Measurements from ENCODE around the gene TMEM87A.
A peak's percentile ranks its signal among the peaks of the same experiment; 100 is the strongest.

The TMEM87A gene

GRCh38 chr15:42202653-42203052, 70.6 kb downstream of the TMEM87A start:
- no peak for DNase-seq (ENCODE audit: low spot score)

- DNase-seq (ENCODE audit: low spot score): no peak
Observed at GRCh38 chr15:42201801-42202200, 71.4 kb downstream of the TMEM87A start.

- no peak for DNase-seq (ENCODE audit: low spot score)
Observed at GRCh38 chr15:42199126-42199525, 74.1 kb downstream of the TMEM87A start.

- DNase-seq (ENCODE audit: low spot score): no peak
Observed at GRCh38 chr15:42198516-42198915, 74.7 kb downstream of the TMEM87A start.

GRCh38 chr15:42194513-42194912, 78.7 kb downstream of the TMEM87A start:
- DNase-seq (ENCODE audit: low spot score): peak; percentile 9

GRCh38 chr15:42193383-42193782, 79.8 kb downstream of the TMEM87A start:
- no peak for DNase-seq (ENCODE audit: low spot score)

GRCh38 chr15:42191610-42192346, 81.5 kb downstream of the TMEM87A start:
- DNase-seq (ENCODE audit: low spot score): no peak

- DNase-seq (ENCODE audit: low spot score): no peak
Observed at GRCh38 chr15:42190370-42190769, 82.9 kb downstream of the TMEM87A start.

GRCh38 chr15:42185801-42186200, 87.4 kb downstream of the TMEM87A start:
- DNase-seq (ENCODE audit: low spot score): no peak

GRCh38 chr15:42184736-42185135, 88.5 kb downstream of the TMEM87A start:
- DNase-seq (ENCODE audit: low spot score): no peak

GRCh38 chr15:42184296-42184695, 88.9 kb downstream of the TMEM87A start:
- no peak for DNase-seq (ENCODE audit: low spot score)

- no peak for DNase-seq (ENCODE audit: low spot score)
Observed at GRCh38 chr15:42182961-42183360, 90.3 kb downstream of the TMEM87A start.

- no peak for DNase-seq (ENCODE audit: low spot score)
Observed at GRCh38 chr15:42182328-42182886, 90.8 kb downstream of the TMEM87A start.

- DNase-seq (ENCODE audit: low spot score): no peak
Observed at GRCh38 chr15:42178056-42178455, 95.2 kb downstream of the TMEM87A start.

GRCh38 chr15:42175671-42176070, 97.6 kb downstream of the TMEM87A start:
- DNase-seq (ENCODE audit: low spot score): no peak

GRCh38 chr15:42172475-42172874, 100.8 kb downstream of the TMEM87A start:
- no peak for DNase-seq (ENCODE audit: low spot score)

GRCh38 chr15:42171795-42172194, 101.4 kb downstream of the TMEM87A start:
- DNase-seq (ENCODE audit: low spot score): no peak

GRCh38 chr15:42171122-42171521, 102.1 kb downstream of the TMEM87A start:
- no peak for DNase-seq (ENCODE audit: low spot score)

- DNase-seq (ENCODE audit: low spot score): no peak
Observed at GRCh38 chr15:42166225-42166940, 106.8 kb downstream of the TMEM87A start.

GRCh38 chr15:42165106-42165505, 108.1 kb downstream of the TMEM87A start:
- no peak for DNase-seq (ENCODE audit: low spot score)

GRCh38 chr15:42163947-42164550, 109.2 kb downstream of the TMEM87A start:
- DNase-seq (ENCODE audit: low spot score): no peak

GRCh38 chr15:42163291-42163690, 109.9 kb downstream of the TMEM87A start:
- DNase-seq (ENCODE audit: low spot score): no peak

All from HuH-7 (cell line).